OCI-LY3 (cell line): ENCODE results near the gene KRT8.
"Not testable (repeated sequence)": the region's sequence is repeated elsewhere in the genome, so short reads cannot be mapped to it uniquely, and the experiment has no call there.

Experiments
- H2AFZ ChIP-seq: fragments of 200-600, 300-600 bp; shearing (Covaris generic); 2 replicates; pipeline ENCODE4 v1.6.0; 2014; ENCODE audit warnings: antibody characterized with exemption, low read depth, low read length
- H3K27ac ChIP-seq: fragments of 200-600, 300-600 bp; sonication (generic); 2 replicates; pipeline ENCODE4 v1.5.1; 2014; ENCODE audit warnings: mild to moderate bottlenecking, low read length, moderate library complexity, mixed read lengths
- H3K27me3 ChIP-seq: fragments of 200-600, 300-600 bp; sonication (generic); 2 replicates; pipeline ENCODE4 v1.6.1; 2014; ENCODE audit warnings: low read depth, low read length, mixed read lengths
- H3K36me3 ChIP-seq: fragments of 200-600, 300-600 bp; sonication (generic); replicated peaks from 2 replicates; pipeline ENCODE3; 2014; ENCODE audit warnings: low read depth, low read length, mixed read lengths
- H3K4me1 ChIP-seq: fragments of 300-600, 200-600 bp; sonication (generic); 2 replicates; pipeline ENCODE4 v1.6.1; 2014; ENCODE audit warnings: low read length, mixed read lengths
- H3K4me2 ChIP-seq: fragments of 200-600, 300-600 bp; sonication (generic); 2 replicates; pipeline ENCODE4 v1.6.1; 2014; ENCODE audit warnings: low read length, mixed read lengths
- H3K4me3 ChIP-seq: fragments of 300-600, 200-600 bp; sonication (generic); 2 replicates; pipeline ENCODE4 v1.5.1; 2014; ENCODE audit warnings: antibody characterized with exemption, mild to moderate bottlenecking, low read length, moderate library complexity
- H3K79me2 ChIP-seq: fragments of 300-600, 200-600 bp; shearing (Covaris generic); 2 replicates; pipeline ENCODE4 v1.6.1; 2014; ENCODE audit warnings: mild to moderate bottlenecking, low read length, mixed read lengths
- H3K9ac ChIP-seq: fragments of 300-600, 200-600 bp; shearing (Covaris generic); 2 replicates; pipeline ENCODE4 v1.6.0; 2014; ENCODE audit warnings: mild to moderate bottlenecking, low read length, moderate library complexity
- H3K9me3 ChIP-seq: fragments of 200-600, 300-600 bp; shearing (Covaris generic); 2 replicates; pipeline ENCODE4 v1.6.1; 2014; ENCODE audit warnings: low read length, mixed read lengths; ENCODE audit not compliant: insufficient read depth
- H4K20me1 ChIP-seq: fragments of 200-600, 300-600 bp; sonication (generic); 2 replicates; pipeline ENCODE4 v1.6.1; 2016; ENCODE audit warnings: low read length, mixed read lengths; ENCODE audit not compliant: insufficient read depth
- EZH2phosphoT487 ChIP-seq: fragments of 200-600 bp; shearing (Covaris generic); IDR thresholded peaks from 2 replicates; pipeline ENCODE4 v1.6.1; 2018; ENCODE audit warnings: antibody characterized with exemption, mixed run types, low read depth
- TF ChIP-seq, protein P1 (sequence below): fragments of 200-600, 300-600 bp; sonication (generic); IDR thresholded peaks from 2 replicates; pipeline ENCODE4 v1.5.1; 2014; ENCODE audit warnings: antibody characterized with exemption, low read length, low read depth

The KRT8 gene

DNA sequence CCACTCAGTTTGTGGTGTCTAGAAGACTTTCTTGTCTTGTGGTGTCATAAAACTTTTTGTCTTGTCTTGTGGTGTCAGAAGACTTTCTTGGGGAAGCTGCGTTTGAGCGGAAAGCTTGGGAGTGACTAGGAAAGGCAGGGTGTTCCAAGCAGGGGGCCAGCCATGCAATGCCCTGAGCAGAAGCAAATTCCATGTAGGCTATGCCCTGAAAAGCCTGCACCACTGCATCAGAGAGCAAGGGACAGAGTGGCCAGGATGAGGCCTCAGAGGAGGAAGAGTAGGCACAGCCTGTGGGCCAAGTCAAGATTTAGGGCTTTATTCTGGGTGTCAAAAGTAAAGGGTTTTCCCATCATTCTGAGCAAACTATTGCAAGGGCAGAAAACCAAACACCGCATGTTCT is 14.5 kb downstream of the KRT8 start:
- no peak overlapping the region for H3K9ac ChIP-seq
- no peaks in the 10 kb centered on the region for H3K4me1 ChIP-seq
- H3K9me3 ChIP-seq, result no peaks in the 10 kb centered on the region
- peaks cover 9% of the 10 kb centered on the region; the same call in 1 of the 2 replicates for H3K27me3 ChIP-seq
- H3K4me2 ChIP-seq, result no peak overlapping the region
- no peak overlapping the region for H3K27ac ChIP-seq
- no peaks in the 10 kb centered on the region for H4K20me1 ChIP-seq
- H3K4me3 ChIP-seq, result no peak overlapping the region
- H3K79me2 ChIP-seq, result no peaks in the 10 kb centered on the region
- H2AFZ ChIP-seq, result no peak overlapping the region
- TF ChIP-seq EZH2phosphoT487, result no peak
- TF ChIP-seq, protein P1, sequence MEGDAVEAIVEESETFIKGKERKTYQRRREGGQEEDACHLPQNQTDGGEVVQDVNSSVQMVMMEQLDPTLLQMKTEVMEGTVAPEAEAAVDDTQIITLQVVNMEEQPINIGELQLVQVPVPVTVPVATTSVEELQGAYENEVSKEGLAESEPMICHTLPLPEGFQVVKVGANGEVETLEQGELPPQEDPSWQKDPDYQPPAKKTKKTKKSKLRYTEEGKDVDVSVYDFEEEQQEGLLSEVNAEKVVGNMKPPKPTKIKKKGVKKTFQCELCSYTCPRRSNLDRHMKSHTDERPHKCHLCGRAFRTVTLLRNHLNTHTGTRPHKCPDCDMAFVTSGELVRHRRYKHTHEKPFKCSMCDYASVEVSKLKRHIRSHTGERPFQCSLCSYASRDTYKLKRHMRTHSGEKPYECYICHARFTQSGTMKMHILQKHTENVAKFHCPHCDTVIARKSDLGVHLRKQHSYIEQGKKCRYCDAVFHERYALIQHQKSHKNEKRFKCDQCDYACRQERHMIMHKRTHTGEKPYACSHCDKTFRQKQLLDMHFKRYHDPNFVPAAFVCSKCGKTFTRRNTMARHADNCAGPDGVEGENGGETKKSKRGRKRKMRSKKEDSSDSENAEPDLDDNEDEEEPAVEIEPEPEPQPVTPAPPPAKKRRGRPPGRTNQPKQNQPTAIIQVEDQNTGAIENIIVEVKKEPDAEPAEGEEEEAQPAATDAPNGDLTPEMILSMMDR, result no peak
- no peaks in the 10 kb centered on the region for H3K36me3 ChIP-seq

DNA sequence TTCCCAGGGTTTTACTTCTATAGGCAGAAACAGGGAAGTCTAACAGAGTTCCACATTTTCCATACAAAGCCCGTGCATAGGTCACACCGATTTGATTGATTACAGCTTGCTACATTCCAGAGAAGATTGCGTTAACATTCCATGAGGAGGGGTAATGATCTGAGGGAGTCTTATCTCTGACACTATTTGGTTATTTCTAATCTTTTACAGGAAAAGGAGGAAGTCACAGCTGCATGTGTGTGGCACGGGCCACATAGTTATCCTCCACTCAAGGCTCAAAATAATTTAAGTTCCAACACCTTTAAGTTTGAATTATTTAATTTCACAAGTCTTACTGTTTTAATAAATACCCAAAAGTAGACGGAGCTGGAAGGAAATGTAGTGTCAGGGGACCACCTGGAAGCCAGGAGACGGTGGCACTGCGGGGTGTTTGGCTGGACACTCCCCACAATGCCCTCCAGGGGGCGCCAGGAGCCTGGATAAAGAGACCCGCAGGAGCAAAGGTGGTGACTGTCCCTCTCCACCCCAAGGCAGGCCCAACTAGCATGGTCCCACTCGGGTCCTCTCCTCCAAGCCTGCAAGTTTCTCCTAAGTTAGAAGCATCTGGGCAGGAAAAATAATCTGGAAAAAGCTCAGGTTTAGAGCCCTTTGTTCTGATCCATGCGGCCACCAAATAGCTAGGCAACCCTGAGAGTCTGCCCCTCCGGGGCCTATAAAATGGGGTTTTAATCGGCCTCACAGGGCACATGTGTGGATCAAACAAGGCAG is 20.2 kb downstream of the KRT8 start:
- Histone ChIP-seq H4K20me1 (no peaks in the 10 kb centered on the region), H3K36me3 (no peaks in the 10 kb centered on the region), H3K9me3 (no peaks in the 10 kb centered on the region), H2AFZ (peak overlapping the region; percentile 51; the same call in 1 of the 2 replicates), H3K4me3 (peak overlapping the region; percentile 44), H3K9ac (no peak overlapping the region), H3K27ac (no peak overlapping the region), H3K4me2 (peak overlapping the region; percentile 62), H3K4me1 (peaks cover 10% of the 10 kb centered on the region), H3K79me2 (no peaks in the 10 kb centered on the region), H3K27me3 (no peaks in the 10 kb centered on the region)
- no peak for TF ChIP-seq EZH2phosphoT487
- TF ChIP-seq, protein P1, result peak; percentile 96

DNA sequence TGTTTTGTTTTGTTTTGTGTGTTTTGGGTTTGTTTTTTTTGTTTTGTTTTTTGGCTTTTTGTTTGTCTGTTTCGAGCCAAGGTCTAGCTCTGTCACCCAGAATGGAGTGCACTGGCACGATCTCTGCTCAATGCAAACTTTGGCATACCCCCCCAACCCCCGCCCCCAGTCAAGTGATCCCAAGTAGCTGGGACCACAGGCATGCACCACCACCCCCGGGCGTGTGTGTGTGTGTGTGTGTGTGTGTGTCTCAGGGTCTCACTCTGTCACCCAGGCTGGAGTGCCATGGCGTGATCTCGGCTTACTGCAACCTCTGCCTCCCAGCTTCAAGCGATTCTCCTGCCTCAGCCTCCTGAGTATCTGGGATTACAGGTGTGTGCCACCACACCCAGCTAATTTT is 24.4 kb downstream of the KRT8 start:
- H3K9ac ChIP-seq, H3K27ac ChIP-seq, H4K20me1 ChIP-seq, H3K9me3 ChIP-seq, H3K79me2 ChIP-seq, H3K27me3 ChIP-seq, H3K4me1 ChIP-seq, H3K36me3 ChIP-seq: not testable (repeated sequence)
- Histone ChIP-seq H3K4me2 (peak overlapping the region; percentile 91), H3K4me3 (peak overlapping the region; percentile 76; the same call in 1 of the 2 replicates), H2AFZ (0 out of 2 replicates have a peak overlapping the region, but pooled peaks have one; percentile 70)

DNA sequence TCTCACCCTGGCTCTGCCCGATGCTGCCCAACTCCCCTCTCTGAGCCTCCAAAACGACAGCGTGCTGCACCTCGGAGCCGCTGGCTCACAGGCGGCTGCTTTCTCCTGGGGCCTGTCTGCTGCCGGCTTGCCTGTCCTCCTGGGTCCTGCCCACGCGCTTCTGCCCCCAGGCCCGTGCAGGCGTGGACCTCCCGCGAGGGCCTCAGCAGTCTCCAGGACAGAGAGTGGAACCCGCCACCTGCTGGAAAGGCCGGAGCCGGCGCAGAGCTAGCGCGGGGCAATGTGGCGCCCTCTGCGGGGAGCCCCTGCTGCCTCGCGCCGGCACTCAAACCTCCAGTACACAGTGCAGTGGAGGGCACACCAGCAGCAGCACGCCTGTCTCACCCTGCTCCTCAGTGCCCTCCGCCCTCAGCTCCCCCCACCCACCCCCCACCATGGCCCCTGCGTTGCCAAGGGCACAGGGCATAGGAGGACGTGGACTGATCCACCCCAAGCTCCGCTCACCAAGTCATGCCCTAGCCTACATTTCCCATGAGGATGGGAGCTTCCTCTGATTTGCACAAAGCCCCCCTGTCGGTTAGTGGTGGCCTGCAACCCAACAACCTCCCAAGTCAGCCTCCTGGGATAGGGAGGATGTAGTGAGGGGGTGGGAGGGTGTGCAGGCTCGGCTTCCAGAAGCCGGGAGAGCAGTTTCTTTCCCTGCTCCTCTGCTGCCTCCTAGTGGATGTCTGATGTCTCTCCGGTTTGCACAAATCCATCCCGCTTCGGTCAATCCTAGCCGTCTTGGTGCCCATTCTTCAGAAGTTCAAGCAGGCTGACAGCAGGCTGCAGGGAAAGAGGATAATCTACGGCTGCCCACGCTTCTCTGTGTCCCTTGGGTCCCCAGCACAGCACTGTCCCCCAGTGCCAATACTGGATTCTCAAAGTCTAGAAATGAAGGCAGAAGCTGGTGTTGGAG is 25.2 kb downstream of the KRT8 start:
- Histone ChIP-seq H3K27me3 (no peaks in the 10 kb centered on the region), H3K36me3 (no peaks in the 10 kb centered on the region), H3K79me2 (no peaks in the 10 kb centered on the region), H3K4me1 (peaks cover 9% of the 10 kb centered on the region), H4K20me1 (no peaks in the 10 kb centered on the region), H3K4me2 (peak overlapping the region; percentile 91), H3K27ac (no peak overlapping the region), H3K4me3 (peak overlapping the region; percentile 76), H2AFZ (peak overlapping the region; percentile 88), H3K9ac (peak overlapping the region; percentile 60), H3K9me3 (no peaks in the 10 kb centered on the region)
- TF ChIP-seq, protein P1, result peak; percentile 72
- no peak for TF ChIP-seq EZH2phosphoT487
